ENCODE measurements around the gene EIF2AK3. TPM values are rescaled to one million over a fixed set of nuclear protein-coding genes. Genes with fewer than 3 reads are reported as not detected.
A peak's percentile ranks its signal among the peaks of the same experiment; 100 is the strongest.

EIF2AK3 gene
- total and polyA plus RNA-seq, 2 of the 4 experiments (the other 2 are of a cell fraction), result 7.9 to 22.8 TPM

DNA sequence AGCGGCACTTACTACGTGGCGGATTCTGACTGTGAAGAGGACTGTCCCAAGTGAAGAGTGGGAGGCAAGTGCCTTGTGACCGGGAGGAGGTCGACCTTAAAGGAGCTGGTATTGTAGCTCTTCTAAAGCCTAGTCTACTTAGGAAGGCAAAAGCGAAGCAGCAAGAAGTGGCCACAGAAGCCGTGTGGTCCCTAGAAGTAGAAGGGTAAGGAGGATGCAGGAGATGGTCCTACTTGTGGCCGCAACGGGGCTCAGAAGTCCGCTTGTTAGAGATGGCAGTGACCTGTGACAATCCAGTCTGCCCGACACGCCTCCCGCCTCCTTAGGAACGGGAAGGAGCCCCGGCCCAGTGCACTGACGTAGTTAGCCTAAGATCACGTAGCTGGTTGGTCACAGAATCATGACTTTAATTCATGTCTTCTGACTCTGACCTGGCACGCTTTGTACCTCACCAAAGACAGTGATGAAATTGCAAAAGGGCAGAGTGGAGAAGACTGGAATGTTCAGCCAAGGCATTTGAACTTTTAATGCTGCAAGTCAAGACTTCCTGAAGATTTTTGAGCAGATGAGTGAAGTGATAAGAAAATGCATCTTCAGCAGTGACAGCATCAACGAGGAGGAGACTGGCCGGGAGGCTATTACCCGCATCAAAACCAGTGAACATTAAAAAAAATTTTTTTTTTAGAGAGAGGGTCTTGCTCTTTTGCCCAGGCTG lies 749 bp upstream of the EIF2AK3 start:
- DNase-seq, result peak; percentile 97
- Histone ChIP-seq H2AK9ac (replicated peaks; ENCODE audit: low read depth, low read length, poor library complexity) (peak overlapping the region; percentile 91), H4K91ac (ENCODE audit: insufficient read depth, low read depth, low read length) (peak overlapping the region; percentile 100), H3K27ac (ENCODE audit: insufficient read depth, low read length) (peak overlapping the region; percentile 94), H4K20me1 (ENCODE audit: insufficient read depth, low read length) (peaks cover 19% of the 10 kb centered on the region), H3K9ac (ENCODE audit: low read depth, low read length) (peak overlapping the region; percentile 97), H2AFZ (replicated peaks; ENCODE audit: low read length, poor library complexity) (peak overlapping the region; percentile 90), H2BK20ac (ENCODE audit: low read depth, low read length) (peak overlapping the region; percentile 48), H2AK5ac (ENCODE audit: low read depth, low read length) (peak overlapping the region; percentile 93), H2BK120ac (ENCODE audit: low read depth, low read length) (peak overlapping the region; percentile 91), H4K5ac (ENCODE audit: low read depth, low read length) (peak overlapping the region; percentile 95), H2BK15ac (ENCODE audit: low read depth, low read length) (peak overlapping the region; percentile 98), H3K27me3 (ENCODE audit: control insufficient read depth, insufficient read depth, low read length) (no peaks in the 10 kb centered on the region), H3K18ac (ENCODE audit: low read depth, low read length) (peak overlapping the region; percentile 96), H3K4me1 (ENCODE audit: control insufficient read depth, insufficient read depth, low read length) (peaks cover 4% of the 10 kb centered on the region), H3K14ac (replicated peaks; ENCODE audit: low read depth, low read length) (peak overlapping the region; percentile 98), H3K9me1 (ENCODE audit: insufficient read depth, low read length) (peaks cover 8% of the 10 kb centered on the region; the same call in 1 of the 2 replicates), H3K36me3 (ENCODE audit: control insufficient read depth, insufficient read depth, low read length) (no peaks in the 10 kb centered on the region), H3K4me2 (ENCODE audit: low read depth, low read length) (peak overlapping the region; percentile 81), H3K4ac (ENCODE audit: low read depth, low read length) (peak overlapping the region; percentile 96), H3K56ac (ENCODE audit: extremely low read depth, insufficient read depth, low read length) (peak overlapping the region; percentile 98), H3K79me1 (ENCODE audit: low read depth in 1 of 2, low read length in 2 of 2) (peaks cover 14 to 36% of the 10 kb centered on the region in 2 experiments; a peak in 3 of 4 replicates), H4K8ac (ENCODE audit: low read depth in 2 of 2, low read length in 2 of 2) (peak overlapping the region; percentile 83 to 99), H3K4me3 (ENCODE audit: insufficient read depth, low read depth, low read length) (peak overlapping the region; percentile 61), H3K23ac (ENCODE audit: low read depth, low read length) (peak overlapping the region; percentile 93), H3K9me3 (ENCODE audit: control insufficient read depth, insufficient read depth, low read length) (no peaks in the 10 kb centered on the region), H2BK5ac (ENCODE audit: low read depth, low read length, poor library complexity, severe bottlenecking) (peak overlapping the region; percentile 96)
- POLR2A ChIA-PET (ENCODE audit: unreplicated experiment), result no interaction called here
- CTCF ChIA-PET, result no interaction called here
- WGBS, 2 experiments (ENCODE audit: extremely low coverage in 2 of 2, insufficient read length in 1 of 2), result 0% methylated on average over 6 of the region's 21 CpGs; no CpG with 5 or more reads in 1 of the 2 experiments
- in situ Hi-C loops (cut with MboI; ENCODE audit: low sequenced_read_pairs), result no loop called here
- ATAC-seq (ENCODE audit: low read depth), result peak; percentile 59
- TSS peak; percentile 72 for BruUV-seq (replicated peaks)
- intact Hi-C loops (cut with micrococcal nuclease), result loop anchor here (1.0 to 10.0 kb wide), 4 partner anchors 25 to 63 kb away; partner anchors contain the start of gene RPIA
- dilution Hi-C loops (cut with HindIII; ENCODE audit: low sequenced_read_pairs, unreplicated experiment), result no loop called here
- peak; percentile 84; the same call in 1 of the 2 replicates for TF ChIP-seq CHD1 (IDR thresholded peaks at IDR 0.05; ENCODE audit: low read depth, low read length)
- TF ChIP-seq RCOR1 (IDR thresholded peaks at IDR 0.05; ENCODE audit: insufficient replicate concordance, low read length), result no peak
- no peak for TF ChIP-seq RFX5 (IDR thresholded peaks at IDR 0.05; ENCODE audit: low read depth, low read length)
- 0 out of 2 replicates have a peak, but pooled peaks have one; percentile 3 for TF ChIP-seq NFE2L2 (IDR thresholded peaks at IDR 0.05; ENCODE audit: low read depth, low read length)
- TF ChIP-seq, protein P1, sequence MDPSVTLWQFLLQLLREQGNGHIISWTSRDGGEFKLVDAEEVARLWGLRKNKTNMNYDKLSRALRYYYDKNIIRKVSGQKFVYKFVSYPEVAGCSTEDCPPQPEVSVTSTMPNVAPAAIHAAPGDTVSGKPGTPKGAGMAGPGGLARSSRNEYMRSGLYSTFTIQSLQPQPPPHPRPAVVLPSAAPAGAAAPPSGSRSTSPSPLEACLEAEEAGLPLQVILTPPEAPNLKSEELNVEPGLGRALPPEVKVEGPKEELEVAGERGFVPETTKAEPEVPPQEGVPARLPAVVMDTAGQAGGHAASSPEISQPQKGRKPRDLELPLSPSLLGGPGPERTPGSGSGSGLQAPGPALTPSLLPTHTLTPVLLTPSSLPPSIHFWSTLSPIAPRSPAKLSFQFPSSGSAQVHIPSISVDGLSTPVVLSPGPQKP (IDR thresholded peaks at IDR 0.05; ENCODE audit: borderline replicate concordance, low read depth, low read length), result no peak
- TF ChIP-seq FOS (IDR thresholded peaks at IDR 0.05; ENCODE audit: low read depth, low read length), result no peak
- TF ChIP-seq POLR2A (IDR thresholded peaks at IDR 0.05; ENCODE audit: low read depth, low read length), result peak; percentile 96
- TF ChIP-seq CEBPB (IDR thresholded peaks at IDR 0.05; ENCODE audit: low read depth, low read length), result peak; percentile 79
- peak; percentile 92 for TF ChIP-seq BHLHE40 (IDR thresholded peaks at IDR 0.05; ENCODE audit: low read depth, low read length)
- TF ChIP-seq MAFK (IDR thresholded peaks at IDR 0.05; ENCODE audit: low read depth, low read length), result peak; percentile 43; the same call in 1 of the 2 replicates
- no peak for TF ChIP-seq CTCF (conservative IDR thresholded peaks at IDR 0.05; ENCODE audit: low read depth, low read length)
- peak; percentile 13; the same call in 1 of the 2 replicates for TF ChIP-seq MXI1 (IDR thresholded peaks at IDR 0.05; ENCODE audit: borderline replicate concordance, low read depth, low read length)
- TF ChIP-seq, protein P2, sequence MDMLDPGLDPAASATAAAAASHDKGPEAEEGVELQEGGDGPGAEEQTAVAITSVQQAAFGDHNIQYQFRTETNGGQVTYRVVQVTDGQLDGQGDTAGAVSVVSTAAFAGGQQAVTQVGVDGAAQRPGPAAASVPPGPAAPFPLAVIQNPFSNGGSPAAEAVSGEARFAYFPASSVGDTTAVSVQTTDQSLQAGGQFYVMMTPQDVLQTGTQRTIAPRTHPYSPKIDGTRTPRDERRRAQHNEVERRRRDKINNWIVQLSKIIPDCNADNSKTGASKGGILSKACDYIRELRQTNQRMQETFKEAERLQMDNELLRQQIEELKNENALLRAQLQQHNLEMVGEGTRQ (IDR thresholded peaks at IDR 0.05; ENCODE audit: low read depth, low read length), result peak; percentile 57
- peak; percentile 43; the same call in 1 of the 2 replicates for TF ChIP-seq MAZ (IDR thresholded peaks at IDR 0.05; ENCODE audit: borderline replicate concordance, low read depth, low read length)
